Activated CD4-positive, alpha-beta T cell treated with anti-CD3 and anti-CD28 coated beads for 48 hours (primary cell): ENCODE data around the gene PCDHB6.
"Not testable (repeated sequence)": the region's sequence is repeated elsewhere in the genome, so short reads cannot be mapped to it uniquely, and the experiment has no call there.

Source experiments
- DNase-seq: peaks from one replicate; pipeline ENCODE4 v3.0.0-alpha.2; 2020

PCDHB6 gene

GRCh38 chr5:141172381-141173204 lies 22.7 kb downstream of the PCDHB6 start, which contains the start of gene PCDHB7:
Gene PCDHB7, plus strand, starts transcription at chr5:141172644. Its CDS starts 192 bp downstream, at chr5:141172836.
- peak; percentile 26 for DNase-seq

- DNase-seq = not testable (repeated sequence)
Observed at GRCh38 chr5:141174291-141175104, 24.6 kb downstream of the PCDHB6 start.

- DNase-seq = no peak
Observed at GRCh38 chr5:141175933-141176332, 26.1 kb downstream of the PCDHB6 start.

GRCh38 chr5:141177577-141178191 lies 27.8 kb downstream of the PCDHB6 start, which contains the start of gene PCDHB8:
Gene PCDHB8, plus strand, starts transcription at chr5:141177790. Its CDS starts 245 bp downstream, at chr5:141178035.
- DNase-seq = not testable (repeated sequence)

- not testable (repeated sequence) for DNase-seq
Observed at GRCh38 chr5:141179371-141179770, 29.5 kb downstream of the PCDHB6 start.

GRCh38 chr5:141179876-141180275 lies 30.0 kb downstream of the PCDHB6 start:
- not testable (repeated sequence) for DNase-seq

- DNase-seq = no peak
Observed at GRCh38 chr5:141180313-141180712, 30.5 kb downstream of the PCDHB6 start.

- DNase-seq = no peak
Observed at GRCh38 chr5:141182248-141182647, 32.4 kb downstream of the PCDHB6 start, which contains the start of gene PCDHB16. Gene PCDHB16, plus strand, starts transcription at chr5:141182387. Its CDS starts 173 bp downstream, at chr5:141182560.

- DNase-seq = not testable (repeated sequence)
Observed at GRCh38 chr5:141184117-141184855, 34.4 kb downstream of the PCDHB6 start.

GRCh38 chr5:141186897-141187512 lies 37.1 kb downstream of the PCDHB6 start, which contains the start of gene PCDHB9:
Gene PCDHB9, plus strand, starts transcription at chr5:141187161. Its CDS starts 158 bp downstream, at chr5:141187319.
- DNase-seq = peak; percentile 46

GRCh38 chr5:141188682-141189081 lies 38.8 kb downstream of the PCDHB6 start:
- DNase-seq = not testable (repeated sequence)

GRCh38 chr5:141189131-141189530 lies 39.3 kb downstream of the PCDHB6 start:
- not testable (repeated sequence) for DNase-seq

GRCh38 chr5:141192110-141192725 lies 42.4 kb downstream of the PCDHB6 start, which contains the start of gene PCDHB10:
Gene PCDHB10, plus strand, starts transcription at chr5:141192353. Its CDS starts 200 bp downstream, at chr5:141192553.
- DNase-seq = peak; percentile 56

- DNase-seq = not testable (repeated sequence)
Observed at GRCh38 chr5:141194332-141194731, 44.5 kb downstream of the PCDHB6 start.

GRCh38 chr5:141196363-141196762 lies 46.5 kb downstream of the PCDHB6 start:
- DNase-seq = no peak

GRCh38 chr5:141199359-141200235 lies 49.7 kb downstream of the PCDHB6 start, which contains the start of gene PCDHB11:
Gene PCDHB11, plus strand, starts transcription at chr5:141199627. Its CDS starts 148 bp downstream, at chr5:141199775.
- no peak for DNase-seq

GRCh38 chr5:141201126-141201525 lies 51.3 kb downstream of the PCDHB6 start:
- not testable (repeated sequence) for DNase-seq

- DNase-seq = not testable (repeated sequence)
Observed at GRCh38 chr5:141201646-141202045, 51.8 kb downstream of the PCDHB6 start.
